ENCODE data around the gene ASPRV1.

DNA sequence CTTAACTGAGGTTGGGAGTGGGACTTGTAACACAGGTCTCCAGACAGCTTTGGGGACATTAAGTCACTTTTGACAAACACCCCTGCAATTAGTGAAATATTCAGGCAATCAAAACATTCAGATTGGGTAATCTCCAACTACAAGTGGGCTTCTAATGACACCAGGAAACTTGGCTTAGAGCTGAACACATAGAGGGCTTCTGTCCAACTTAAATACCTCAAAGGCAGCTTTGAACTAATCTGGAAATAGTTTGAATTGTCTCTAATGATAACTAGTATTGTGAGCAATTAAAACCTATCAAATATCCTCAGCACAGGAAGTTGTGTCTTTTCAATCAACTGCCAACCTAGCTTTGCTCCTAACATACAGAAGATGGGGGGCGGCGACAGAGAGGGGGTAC is 5.1 kb upstream of the ASPRV1 start:
- TF ChIP-seq, protein P1, sequence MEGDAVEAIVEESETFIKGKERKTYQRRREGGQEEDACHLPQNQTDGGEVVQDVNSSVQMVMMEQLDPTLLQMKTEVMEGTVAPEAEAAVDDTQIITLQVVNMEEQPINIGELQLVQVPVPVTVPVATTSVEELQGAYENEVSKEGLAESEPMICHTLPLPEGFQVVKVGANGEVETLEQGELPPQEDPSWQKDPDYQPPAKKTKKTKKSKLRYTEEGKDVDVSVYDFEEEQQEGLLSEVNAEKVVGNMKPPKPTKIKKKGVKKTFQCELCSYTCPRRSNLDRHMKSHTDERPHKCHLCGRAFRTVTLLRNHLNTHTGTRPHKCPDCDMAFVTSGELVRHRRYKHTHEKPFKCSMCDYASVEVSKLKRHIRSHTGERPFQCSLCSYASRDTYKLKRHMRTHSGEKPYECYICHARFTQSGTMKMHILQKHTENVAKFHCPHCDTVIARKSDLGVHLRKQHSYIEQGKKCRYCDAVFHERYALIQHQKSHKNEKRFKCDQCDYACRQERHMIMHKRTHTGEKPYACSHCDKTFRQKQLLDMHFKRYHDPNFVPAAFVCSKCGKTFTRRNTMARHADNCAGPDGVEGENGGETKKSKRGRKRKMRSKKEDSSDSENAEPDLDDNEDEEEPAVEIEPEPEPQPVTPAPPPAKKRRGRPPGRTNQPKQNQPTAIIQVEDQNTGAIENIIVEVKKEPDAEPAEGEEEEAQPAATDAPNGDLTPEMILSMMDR (IDR thresholded peaks at IDR 0.05) = no peak
- TF ChIP-seq POLR2A (IDR thresholded peaks at IDR 0.05) = no peak
